Neural cell (in vitro differentiated cells): ENCODE results near the gene ZSWIM6. TPM values are rescaled to one million over a fixed set of nuclear protein-coding genes. Genes with fewer than 3 reads are reported as not detected.

Experiments used
- H2AFZ ChIP-seq: fragments of 200-600, 300-800 bp; sonication (generic), shearing (Covaris generic); 2 replicates; pipeline ENCODE4 v1.6.0; 2014; ENCODE audit warnings: low read depth, mild to moderate bottlenecking, antibody characterized with exemption, low read length, moderate library complexity
- H3F3A ChIP-seq: fragments of 200-600 bp; shearing (Covaris generic); 2 replicates; pipeline ENCODE4 v1.6.1; 2016; ENCODE audit warnings: mild to moderate bottlenecking, moderate library complexity, mixed read lengths, antibody characterized with exemption, low read length; ENCODE audit not compliant: insufficient read depth, poor library complexity, severe bottlenecking
- H3K27ac ChIP-seq: fragments of 200-600, 300-800 bp; sonication (generic), shearing (Covaris generic); 2 replicates; pipeline ENCODE4 v1.5.1; 2014; ENCODE audit warnings: mild to moderate bottlenecking, low read length, moderate library complexity
- H3K27me3 ChIP-seq: fragments of 300-800, 200-600 bp; sonication (generic), shearing (Covaris generic); 2 replicates; pipeline ENCODE4 v1.6.0; 2014; ENCODE audit warnings: mild to moderate bottlenecking, low read depth, low read length, moderate library complexity; ENCODE audit not compliant: insufficient read depth
- H3K36me3 ChIP-seq: fragments of 300-800, 200-600 bp; sonication (generic), shearing (Covaris generic); 2 replicates; pipeline ENCODE4 v1.5.1; 2014; ENCODE audit warnings: mild to moderate bottlenecking, antibody characterized with exemption, low read length, moderate library complexity; ENCODE audit not compliant: insufficient read depth
- H3K4me2 ChIP-seq: fragments of 300-800, 200-600 bp; sonication (generic), shearing (Covaris generic); 2 replicates; pipeline ENCODE4 v1.6.0; 2014; ENCODE audit warnings: mild to moderate bottlenecking, low read length
- H3K4me3 ChIP-seq: fragments of 300-800, 200-600 bp; sonication (generic), shearing (Covaris generic); 2 replicates; pipeline ENCODE4 v1.5.1; 2014; ENCODE audit warnings: mild to moderate bottlenecking, low read length, moderate library complexity
- H3K79me2 ChIP-seq: fragments of 200-600 bp; shearing (Covaris generic); replicated peaks from 2 replicates; pipeline ENCODE4 v1.6.0; 2014; ENCODE audit warnings: mild to moderate bottlenecking, low read length, moderate library complexity; ENCODE audit not compliant: insufficient read depth
- H3K9ac ChIP-seq: fragments of 300-800, 200-600 bp; sonication (generic), shearing (Covaris generic); 2 replicates; pipeline ENCODE4 v1.6.1; 2016; ENCODE audit warnings: mild to moderate bottlenecking, low read length, mixed read lengths
- H3K9me2 ChIP-seq: fragments of 200-600 bp; shearing (Covaris generic); 2 replicates; pipeline ENCODE4 v1.6.1; 2016; ENCODE audit warnings: mild to moderate bottlenecking, low read length, mixed read lengths; ENCODE audit not compliant: insufficient read depth
- H3K9me3 ChIP-seq: fragments of 200-600, 300-800 bp; sonication (generic), shearing (Covaris generic); 2 replicates; pipeline ENCODE4 v1.6.1; 2016; ENCODE audit warnings: mild to moderate bottlenecking, mixed run types, low read length, moderate library complexity, mixed read lengths
- H4K20me1 ChIP-seq: fragments of 200-600 bp; shearing (Covaris generic); 2 replicates; pipeline ENCODE4 v1.6.1; 2016; ENCODE audit warnings: mild to moderate bottlenecking, mixed run types; ENCODE audit not compliant: insufficient read depth
- EP300 ChIP-seq: fragments of 450-650 bp; conservative IDR thresholded peaks from 2 replicates; pipeline ENCODE4 v1.6.1; 2014; ENCODE audit warnings: antibody characterized with exemption, mild to moderate bottlenecking, moderate library complexity; ENCODE audit not compliant: poor library complexity, severe bottlenecking
- EZH2 ChIP-seq: fragments of 200-600, 300-800 bp; shearing (Covaris generic), sonication (generic); IDR thresholded peaks from 2 replicates; pipeline ENCODE4 v1.6.1; 2014; ENCODE audit warnings: antibody characterized with exemption, low read length, borderline replicate concordance, mild to moderate bottlenecking; ENCODE audit not compliant: insufficient read depth, poor library complexity, severe bottlenecking
- MXI1 ChIP-seq: fragments of 450-650 bp; conservative IDR thresholded peaks from 2 replicates; pipeline ENCODE4 v1.6.1; 2014; ENCODE audit warnings: antibody characterized with exemption, mild to moderate bottlenecking; ENCODE audit not compliant: poor library complexity, severe bottlenecking
- POLR2AphosphoS5 ChIP-seq: IDR thresholded peaks from 2 replicates; pipeline ENCODE4 v1.6.1; 2012
- RAD21 ChIP-seq: fragments of 450-650 bp; conservative IDR thresholded peaks from 2 replicates; pipeline ENCODE4 v1.6.1; 2014; ENCODE audit warnings: antibody characterized with exemption, mild to moderate bottlenecking, moderate library complexity
- SMC3 ChIP-seq: fragments of 450-650 bp; conservative IDR thresholded peaks from 2 replicates; pipeline ENCODE4 v1.6.1; 2014; ENCODE audit warnings: antibody characterized with exemption, mild to moderate bottlenecking, moderate library complexity; ENCODE audit not compliant: poor library complexity
- TAF1 ChIP-seq: IDR thresholded peaks from 2 replicates; pipeline ENCODE4 v1.6.1; 2012; ENCODE audit warnings: low read depth
- polyA plus RNA-seq: library from polyadenylated mRNA; depleted of rRNA; stranded (reverse); fragments of >200 nt; gene quantifications from 2 replicates; pipeline ENCODE4 v1.2.3, GENCODE V29; 2014
- TF ChIP-seq, protein P1 (sequence below): fragments of 450-650 bp; IDR thresholded peaks from 2 replicates; pipeline ENCODE4 v1.5.1; 2014; ENCODE audit warnings: antibody characterized with exemption, mild to moderate bottlenecking, moderate library complexity; ENCODE audit not compliant: poor library complexity, severe bottlenecking
- TF ChIP-seq, protein P2 (sequence below): IDR thresholded peaks from 2 replicates; pipeline ENCODE4 v1.6.1; 2012; ENCODE audit warnings: borderline replicate concordance

The ZSWIM6 gene
- polyA plus RNA-seq, 1 donor from 2014 or later, result 43.6 TPM

DNA sequence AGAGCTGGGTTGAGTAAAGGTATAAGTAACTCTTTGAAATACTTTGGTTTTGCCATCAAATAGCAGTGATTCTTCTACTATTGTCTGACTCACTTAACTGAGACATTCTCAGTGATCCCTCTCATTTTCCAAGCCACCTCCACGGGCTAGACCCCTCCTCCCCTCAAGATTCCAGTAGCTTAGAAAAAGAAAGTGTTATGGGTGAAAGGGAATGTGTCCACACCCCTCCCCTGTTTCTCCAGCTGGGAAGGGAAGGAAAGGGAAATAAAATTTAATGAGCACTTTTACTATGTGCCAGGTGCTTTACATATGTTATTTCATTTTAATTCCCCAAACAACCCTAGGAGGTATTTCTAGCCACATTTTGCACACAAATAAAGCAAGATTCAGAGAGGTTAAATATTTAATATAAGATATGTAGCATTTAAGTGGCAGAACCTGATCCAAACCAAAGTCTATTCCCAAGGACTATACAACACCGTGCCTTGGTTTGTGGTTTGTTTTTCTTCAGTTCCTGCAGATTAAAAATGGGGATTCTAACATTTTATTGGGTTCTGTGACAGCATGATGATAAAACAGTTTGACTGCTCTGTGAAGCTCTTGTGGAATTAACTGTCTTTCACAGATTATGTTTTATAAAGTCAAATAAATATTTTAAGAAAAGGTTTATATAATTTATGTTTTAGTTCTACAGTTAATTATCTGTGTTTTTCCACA is 135.9 kb downstream of the ZSWIM6 start:
- Histone ChIP-seq H3K27ac (no peak overlapping the region), H3K9me3 (no peaks in the 10 kb centered on the region), H3K27me3 (no peaks in the 10 kb centered on the region), H3K36me3 (no peaks in the 10 kb centered on the region), H4K20me1 (peaks cover 6% of the 10 kb centered on the region), H3K9me2 (no peaks in the 10 kb centered on the region), H3K4me3 (no peak overlapping the region), H2AFZ (no peak overlapping the region), H3K79me2 (peaks cover 97% of the 10 kb centered on the region), H3K4me2 (no peak overlapping the region), H3F3A (peaks cover 2% of the 10 kb centered on the region), H3K9ac (no peak overlapping the region)
- TF ChIP-seq, protein P1, sequence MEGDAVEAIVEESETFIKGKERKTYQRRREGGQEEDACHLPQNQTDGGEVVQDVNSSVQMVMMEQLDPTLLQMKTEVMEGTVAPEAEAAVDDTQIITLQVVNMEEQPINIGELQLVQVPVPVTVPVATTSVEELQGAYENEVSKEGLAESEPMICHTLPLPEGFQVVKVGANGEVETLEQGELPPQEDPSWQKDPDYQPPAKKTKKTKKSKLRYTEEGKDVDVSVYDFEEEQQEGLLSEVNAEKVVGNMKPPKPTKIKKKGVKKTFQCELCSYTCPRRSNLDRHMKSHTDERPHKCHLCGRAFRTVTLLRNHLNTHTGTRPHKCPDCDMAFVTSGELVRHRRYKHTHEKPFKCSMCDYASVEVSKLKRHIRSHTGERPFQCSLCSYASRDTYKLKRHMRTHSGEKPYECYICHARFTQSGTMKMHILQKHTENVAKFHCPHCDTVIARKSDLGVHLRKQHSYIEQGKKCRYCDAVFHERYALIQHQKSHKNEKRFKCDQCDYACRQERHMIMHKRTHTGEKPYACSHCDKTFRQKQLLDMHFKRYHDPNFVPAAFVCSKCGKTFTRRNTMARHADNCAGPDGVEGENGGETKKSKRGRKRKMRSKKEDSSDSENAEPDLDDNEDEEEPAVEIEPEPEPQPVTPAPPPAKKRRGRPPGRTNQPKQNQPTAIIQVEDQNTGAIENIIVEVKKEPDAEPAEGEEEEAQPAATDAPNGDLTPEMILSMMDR, result no peak
- no peak for TF ChIP-seq POLR2AphosphoS5
- no peak for TF ChIP-seq MXI1
- no peak for TF ChIP-seq EZH2
- no peak for TF ChIP-seq EP300
- TF ChIP-seq, protein P2, sequence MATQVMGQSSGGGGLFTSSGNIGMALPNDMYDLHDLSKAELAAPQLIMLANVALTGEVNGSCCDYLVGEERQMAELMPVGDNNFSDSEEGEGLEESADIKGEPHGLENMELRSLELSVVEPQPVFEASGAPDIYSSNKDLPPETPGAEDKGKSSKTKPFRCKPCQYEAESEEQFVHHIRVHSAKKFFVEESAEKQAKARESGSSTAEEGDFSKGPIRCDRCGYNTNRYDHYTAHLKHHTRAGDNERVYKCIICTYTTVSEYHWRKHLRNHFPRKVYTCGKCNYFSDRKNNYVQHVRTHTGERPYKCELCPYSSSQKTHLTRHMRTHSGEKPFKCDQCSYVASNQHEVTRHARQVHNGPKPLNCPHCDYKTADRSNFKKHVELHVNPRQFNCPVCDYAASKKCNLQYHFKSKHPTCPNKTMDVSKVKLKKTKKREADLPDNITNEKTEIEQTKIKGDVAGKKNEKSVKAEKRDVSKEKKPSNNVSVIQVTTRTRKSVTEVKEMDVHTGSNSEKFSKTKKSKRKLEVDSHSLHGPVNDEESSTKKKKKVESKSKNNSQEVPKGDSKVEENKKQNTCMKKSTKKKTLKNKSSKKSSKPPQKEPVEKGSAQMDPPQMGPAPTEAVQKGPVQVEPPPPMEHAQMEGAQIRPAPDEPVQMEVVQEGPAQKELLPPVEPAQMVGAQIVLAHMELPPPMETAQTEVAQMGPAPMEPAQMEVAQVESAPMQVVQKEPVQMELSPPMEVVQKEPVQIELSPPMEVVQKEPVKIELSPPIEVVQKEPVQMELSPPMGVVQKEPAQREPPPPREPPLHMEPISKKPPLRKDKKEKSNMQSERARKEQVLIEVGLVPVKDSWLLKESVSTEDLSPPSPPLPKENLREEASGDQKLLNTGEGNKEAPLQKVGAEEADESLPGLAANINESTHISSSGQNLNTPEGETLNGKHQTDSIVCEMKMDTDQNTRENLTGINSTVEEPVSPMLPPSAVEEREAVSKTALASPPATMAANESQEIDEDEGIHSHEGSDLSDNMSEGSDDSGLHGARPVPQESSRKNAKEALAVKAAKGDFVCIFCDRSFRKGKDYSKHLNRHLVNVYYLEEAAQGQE, result no peak

- no peak overlapping the region for H3K4me3 ChIP-seq
- TF ChIP-seq SMC3 (no peak), EZH2 (no peak), TAF1 (no peak), EP300 (no peak), RAD21 (no peak), POLR2AphosphoS5 (no peak), MXI1 (no peak)
- TF ChIP-seq, protein P1, result no peak
- TF ChIP-seq, protein P2, result no peak
Measured at GRCh38 chr5:61468483-61468865, 136.4 kb downstream of the ZSWIM6 start.

More at GRCh38 chr5:61468483-61468865, 136.4 kb downstream of the ZSWIM6 start:
- Histone ChIP-seq H4K20me1 (peaks cover 2% of the 10 kb centered on the region), H3K79me2 (peaks cover 97% of the 10 kb centered on the region), H3K27ac (no peak overlapping the region), H3K4me2 (no peak overlapping the region), H3K27me3 (no peaks in the 10 kb centered on the region), H3F3A (peaks cover 2% of the 10 kb centered on the region), H3K36me3 (peaks cover 2% of the 10 kb centered on the region), H3K9me3 (no peaks in the 10 kb centered on the region), H3K9me2 (no peaks in the 10 kb centered on the region), H3K9ac (no peak overlapping the region), H2AFZ (no peak overlapping the region)
